HFF-Myc (cell line): ENCODE results near the gene GLMN.
A peak's percentile ranks its signal among the peaks of the same experiment; 100 is the strongest.

Experiments
- DNase-seq: peaks from one replicate; pipeline ENCODE4 v3.0.0-alpha.2; 2011; ENCODE audit warnings: low read depth; ENCODE audit errors: extremely low read depth
- H3K4me3 ChIP-seq: replicated peaks from 2 replicates; pipeline ENCODE4 v1.5.1; 2011; ENCODE audit warnings: low read depth, mild to moderate bottlenecking, control low read depth, low read length
- CTCF ChIP-seq: IDR thresholded peaks from 2 replicates; pipeline ENCODE4 v1.5.1; 2012; ENCODE audit warnings: mild to moderate bottlenecking, low read depth, low read length, control low read depth; ENCODE audit errors: missing control alignments

The GLMN gene

GRCh38 chr1:92333668-92334067 lies 34.9 kb upstream of the GLMN start:
- DNase-seq, result no peak
- H3K4me3 ChIP-seq, result no peak overlapping the region
- TF ChIP-seq CTCF, result no peak

GRCh38 chr1:92329347-92330129 lies 30.8 kb upstream of the GLMN start:
- no peak overlapping the region for H3K4me3 ChIP-seq
- DNase-seq, result peak; percentile 36
- TF ChIP-seq CTCF, result no peak

GRCh38 chr1:92327794-92328193 lies 29.0 kb upstream of the GLMN start:
- no peak overlapping the region for H3K4me3 ChIP-seq
- TF ChIP-seq CTCF, result no peak
- DNase-seq, result no peak

- DNase-seq, result no peak
- H3K4me3 ChIP-seq, result no peak overlapping the region
- TF ChIP-seq CTCF, result no peak
Observed at GRCh38 chr1:92326681-92327080, 27.9 kb upstream of the GLMN start.

GRCh38 chr1:92324784-92325183 lies 26.0 kb upstream of the GLMN start:
- no peak overlapping the region for H3K4me3 ChIP-seq
- no peak for TF ChIP-seq CTCF
- DNase-seq, result no peak

GRCh38 chr1:92323473-92324453 lies 25.0 kb upstream of the GLMN start:
- no peak for TF ChIP-seq CTCF
- no peak for DNase-seq
- no peak overlapping the region for H3K4me3 ChIP-seq
